ENCODE measurements around the gene DYRK3. TPM values are rescaled to one million over a fixed set of nuclear protein-coding genes. Genes with fewer than 3 reads are reported as not detected.
"Not testable (repeated sequence)": the region's sequence is repeated elsewhere in the genome, so short reads cannot be mapped to it uniquely, and the experiment has no call there.

Gene DYRK3
- total RNA-seq, 1 donor from 2014 or later = 14.7 TPM

DNA sequence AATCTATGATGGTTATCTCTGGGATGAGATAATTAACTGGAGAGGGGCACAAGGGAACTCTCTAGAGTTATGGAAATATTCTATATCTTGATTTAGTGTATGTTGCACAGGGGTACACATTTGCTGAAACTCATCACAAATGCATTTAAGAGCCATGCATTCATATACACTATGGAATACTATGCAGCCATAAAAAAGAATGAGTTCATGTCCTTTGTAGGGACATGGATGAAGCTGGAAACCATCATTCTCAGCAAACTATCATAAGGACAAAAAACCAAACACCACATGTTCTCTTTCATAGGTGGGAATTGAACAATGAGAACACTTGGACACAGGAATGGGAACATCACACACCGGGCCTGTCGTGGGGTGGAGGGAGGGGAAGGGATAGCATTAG is 8.9 kb upstream of the DYRK3 start:
- FAIRE-seq; DNase-seq (ENCODE audit: low spot score in 2 of 2): not testable (repeated sequence)

DNA sequence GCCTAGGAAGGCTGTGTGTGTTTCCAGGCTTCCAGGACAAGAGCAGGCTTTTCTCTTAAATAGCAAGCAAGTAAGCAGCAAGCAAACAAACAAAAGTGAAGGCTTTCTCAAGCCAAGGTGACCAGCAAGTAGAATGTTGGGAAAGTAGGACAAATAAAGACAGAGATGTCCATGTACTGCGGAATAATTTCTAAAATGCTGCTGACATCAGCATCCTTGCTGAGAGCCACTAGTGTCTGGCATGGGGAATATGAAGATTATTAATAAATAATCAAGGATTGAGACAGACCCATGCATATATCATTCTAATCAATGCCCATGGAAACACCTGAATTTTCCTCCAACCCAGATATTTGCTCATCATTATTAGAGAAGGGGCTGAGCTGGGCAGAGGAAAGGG is 6.4 kb upstream of the DYRK3 start:
- FAIRE-seq = no peak
- no peak for DNase-seq (ENCODE audit: low spot score in 2 of 2)

DNA sequence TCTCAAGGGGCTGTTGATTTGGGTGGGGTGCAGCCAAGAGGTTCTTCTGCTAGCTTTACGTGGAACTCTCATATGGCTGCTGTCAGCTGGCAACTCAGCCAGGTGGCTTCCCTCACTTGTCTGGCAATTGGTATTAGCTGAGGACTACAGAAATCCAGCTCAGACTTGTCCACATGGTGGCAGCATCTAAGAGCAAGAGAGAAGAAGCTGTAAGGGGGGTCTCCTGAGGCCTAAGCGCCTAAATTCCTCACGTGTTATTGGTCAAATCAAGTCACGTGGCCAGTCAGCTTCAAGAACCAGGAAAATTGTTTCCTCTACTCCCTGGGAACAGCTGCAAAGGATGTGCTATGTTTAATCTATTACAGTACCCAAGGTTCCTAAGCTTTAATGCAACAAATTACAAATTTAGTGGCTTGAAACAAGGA is 4.2 kb upstream of the DYRK3 start:
- FAIRE-seq (no peak), DNase-seq (ENCODE audit: low spot score in 2 of 2) (peak in 1 of 2 donors; percentile 45)

GRCh38 chr1:206633708-206634121 is 1.6 kb upstream of the DYRK3 start:
- DNase-seq (ENCODE audit: low spot score in 2 of 2) (no peak), FAIRE-seq (no peak)

GRCh38 chr1:206634365-206635079 is 814 bp upstream of the DYRK3 start:
- FAIRE-seq (no peak), DNase-seq (ENCODE audit: low spot score in 2 of 2) (peak; percentile 65 to 68)

DNA sequence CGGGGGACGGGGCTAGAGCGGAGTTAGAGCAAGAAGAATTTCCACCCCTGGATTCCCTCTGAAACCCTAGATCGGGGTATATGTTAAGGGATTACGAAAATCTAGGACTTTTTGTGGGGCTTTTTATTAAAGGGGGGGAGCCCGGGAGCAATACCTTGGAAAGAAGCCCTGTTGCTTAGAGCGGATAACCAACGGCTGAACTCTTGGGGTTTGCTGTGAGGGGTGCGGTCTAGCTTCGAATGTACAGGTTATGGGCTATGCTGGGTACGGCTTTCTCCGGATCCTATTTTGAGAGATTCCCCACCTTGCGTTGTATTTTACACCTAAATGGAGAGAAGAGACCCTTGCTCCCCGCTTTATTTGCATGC is 626 bp downstream of the DYRK3 start:
- DNase-seq (ENCODE audit: low spot score in 2 of 2) (no peak), FAIRE-seq (no peak)

- no peak for FAIRE-seq
- DNase-seq (ENCODE audit: low spot score in 2 of 2) = no peak
These were observed 1.3 kb downstream of the DYRK3 start for GRCh38 chr1:206636671-206637070.

DNA sequence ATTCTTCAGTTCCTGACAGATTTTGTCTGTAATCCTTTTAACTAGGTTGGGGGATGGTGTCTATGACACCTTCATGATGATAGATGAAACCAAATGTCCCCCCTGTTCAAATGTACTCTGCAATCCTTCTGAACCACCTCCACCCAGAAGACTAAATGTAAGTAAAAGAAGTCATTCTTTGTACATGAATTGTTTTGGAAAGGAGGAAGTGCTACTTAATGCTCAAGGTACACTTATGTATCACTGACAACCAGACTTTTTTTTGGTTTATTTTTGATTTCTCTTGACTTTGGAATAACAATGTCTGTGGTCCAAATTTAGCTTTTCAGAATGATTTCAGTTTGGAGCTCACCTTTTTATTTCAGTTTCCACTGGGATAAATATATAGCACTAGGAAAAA is 2.3 kb downstream of the DYRK3 start:
- FAIRE-seq (no peak), DNase-seq (ENCODE audit: low spot score in 2 of 2) (no peak)

DNA sequence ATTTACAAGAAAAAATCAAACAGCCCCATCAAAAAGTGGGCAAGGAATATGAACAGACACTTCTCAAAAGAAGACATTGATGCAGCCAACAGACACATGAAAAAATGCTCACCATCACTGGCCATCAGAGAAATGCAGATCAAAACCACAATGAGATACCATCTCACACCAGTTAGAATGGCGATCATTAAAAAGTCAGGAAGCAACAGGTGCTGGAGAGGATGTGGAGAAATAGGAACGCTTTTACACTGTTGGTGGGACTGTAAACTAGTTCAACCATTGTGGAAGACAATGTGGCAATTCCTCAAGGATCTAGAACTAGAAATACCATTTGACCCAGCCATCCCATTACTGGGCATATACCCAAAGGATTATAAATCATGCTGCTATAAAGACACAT is 6.7 kb downstream of the DYRK3 start:
- DNase-seq (ENCODE audit: low spot score in 2 of 2); FAIRE-seq: not testable (repeated sequence)

DNA sequence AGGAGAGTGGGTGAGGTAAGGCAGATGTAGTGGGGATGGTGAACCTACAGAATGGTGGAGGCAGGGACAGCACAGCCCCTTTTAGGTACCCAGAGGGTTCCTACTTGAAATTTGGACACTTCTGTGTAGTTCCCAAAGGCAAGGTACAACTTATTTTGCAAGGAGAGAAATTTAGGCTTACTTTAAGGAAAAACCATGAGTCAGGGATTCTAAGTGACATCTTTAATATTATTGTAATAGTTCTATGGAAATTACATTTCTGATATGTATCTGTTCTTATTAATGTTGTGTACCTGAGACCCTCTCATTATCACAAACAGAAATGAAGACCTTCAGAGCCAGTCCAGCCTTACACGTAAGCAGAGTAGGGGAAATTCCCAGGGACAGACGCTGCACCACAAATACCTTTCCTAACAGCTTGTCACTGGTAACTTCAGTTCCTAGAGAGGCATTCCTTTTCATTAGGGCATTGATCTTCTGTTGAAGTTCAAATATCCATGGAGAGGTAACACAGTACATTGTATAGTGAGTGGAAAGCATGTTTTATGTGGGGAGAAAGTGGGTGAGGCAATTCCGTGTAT is 7.9 kb downstream of the DYRK3 start:
- no peak for FAIRE-seq
- no peak for DNase-seq (ENCODE audit: low spot score in 2 of 2)

- no peak for DNase-seq (ENCODE audit: low spot score in 2 of 2)
- FAIRE-seq = no peak
These were observed 11.2 kb downstream of the DYRK3 start for GRCh38 chr1:206646504-206646903.

DNA sequence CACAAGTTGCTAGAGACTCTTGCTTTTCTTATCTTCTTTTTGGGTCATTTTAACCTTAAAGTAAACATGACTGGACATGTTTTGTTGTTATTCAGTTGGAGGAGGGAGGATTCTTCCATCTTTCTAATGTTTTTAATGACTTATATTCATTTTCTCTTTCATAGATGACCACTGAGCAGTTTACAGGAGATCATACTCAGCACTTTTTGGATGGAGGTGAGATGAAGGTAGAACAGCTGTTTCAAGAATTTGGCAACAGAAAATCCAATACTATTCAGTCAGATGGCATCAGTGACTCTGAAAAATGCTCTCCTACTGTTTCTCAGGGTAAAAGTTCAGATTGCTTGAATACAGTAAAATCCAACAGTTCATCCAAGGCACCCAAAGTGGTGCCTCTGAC is 11.9 kb downstream of the DYRK3 start:
- DNase-seq (ENCODE audit: low spot score in 2 of 2) (no peak), FAIRE-seq (no peak)

DNA sequence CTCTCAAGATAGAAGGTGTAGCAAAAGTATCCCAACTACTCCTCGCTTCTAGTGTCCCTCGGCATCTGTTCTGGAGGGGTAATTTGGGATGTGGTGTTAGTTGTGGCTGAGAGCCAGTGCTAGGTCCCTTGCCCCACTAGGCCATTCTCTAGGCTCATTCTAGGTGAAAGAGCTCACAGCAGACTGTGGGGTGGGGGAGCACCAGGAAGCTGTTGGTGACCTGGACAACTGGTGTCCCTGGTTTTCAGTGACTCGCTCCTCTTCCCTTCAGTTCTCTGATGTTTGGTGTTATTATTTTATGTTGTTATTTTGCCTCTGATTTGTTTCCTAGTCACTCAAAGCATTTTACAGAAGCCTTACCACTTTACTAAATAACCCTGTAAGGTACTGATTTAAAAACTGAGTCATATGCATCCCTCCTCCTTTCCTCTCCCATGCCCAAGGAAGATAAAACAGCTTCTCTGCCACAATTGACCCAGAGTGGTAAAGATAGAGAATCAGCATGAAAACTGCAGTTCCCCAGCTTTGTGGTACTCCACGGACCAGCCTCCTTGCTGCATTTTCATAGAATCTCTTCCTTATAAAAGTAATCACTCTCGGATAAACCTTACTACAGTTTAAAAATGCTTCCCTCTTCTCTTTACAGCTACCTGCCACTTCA is 14.1 kb downstream of the DYRK3 start:
- DNase-seq (ENCODE audit: low spot score in 2 of 2) = no peak
- FAIRE-seq = no peak

DNA sequence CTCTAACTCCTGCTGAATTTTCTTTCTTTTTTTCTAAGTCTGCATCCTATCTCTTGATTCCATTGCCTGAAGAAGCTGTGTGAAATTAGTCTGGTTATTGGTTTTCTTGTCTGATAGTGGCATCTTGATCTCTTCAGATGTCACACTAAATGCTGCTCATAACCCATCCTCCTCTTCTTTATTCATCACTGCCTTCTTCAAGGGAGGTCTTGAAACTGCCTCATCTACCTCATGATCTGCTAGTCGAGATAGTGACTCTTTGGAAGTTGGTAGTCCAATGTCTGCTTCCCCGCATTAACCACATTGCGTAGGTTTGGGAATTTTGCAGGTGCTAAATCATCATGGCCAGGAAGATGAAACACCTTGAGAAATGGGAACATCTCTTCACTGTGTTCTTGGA is 15.7 kb downstream of the DYRK3 start:
- DNase-seq (ENCODE audit: low spot score in 2 of 2) = no peak
- FAIRE-seq = no peak

- no peak for DNase-seq (ENCODE audit: low spot score in 2 of 2)
These were observed 16.9 kb downstream of the DYRK3 start for GRCh38 chr1:206651958-206652890.

DNA sequence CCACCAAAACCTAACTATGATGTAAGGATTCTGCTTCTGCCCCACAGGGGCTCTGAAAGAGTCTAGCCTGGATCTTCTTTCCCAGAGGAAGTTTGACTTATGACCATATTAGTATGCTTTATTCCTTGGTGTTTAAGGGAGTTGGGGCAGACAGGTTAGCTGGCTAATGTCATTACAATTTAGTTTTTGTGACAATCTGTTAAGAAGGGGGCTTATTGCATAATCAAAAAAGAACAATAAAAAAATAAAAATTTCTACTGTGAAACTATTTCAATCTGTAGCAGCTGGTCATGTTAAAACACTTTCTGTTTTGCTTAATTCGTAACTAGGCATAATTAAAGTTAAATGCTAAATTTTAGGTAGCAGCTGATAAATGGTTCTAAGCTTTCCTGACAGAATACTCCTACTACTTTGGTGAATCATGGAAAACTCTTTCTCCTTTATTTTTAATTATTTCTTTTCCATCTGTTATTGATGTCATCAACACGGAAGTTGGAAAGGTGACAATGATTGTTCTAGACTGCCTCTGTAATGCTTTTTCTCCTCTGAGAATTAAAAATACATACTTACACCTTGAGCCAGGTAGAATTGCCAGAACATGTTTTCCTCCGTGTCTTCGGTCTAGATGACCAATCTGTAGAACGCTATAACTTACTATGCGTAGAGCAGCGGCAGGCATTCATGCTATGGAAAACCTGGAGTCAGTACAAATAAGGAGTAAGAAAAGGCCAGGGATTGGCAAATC is 18.6 kb downstream of the DYRK3 start:
- DNase-seq (ENCODE audit: low spot score in 2 of 2) (no peak), FAIRE-seq (no peak)

More at GRCh38 chr1:206651958-206652890, 16.9 kb downstream of the DYRK3 start:
- no peak for FAIRE-seq

DNA sequence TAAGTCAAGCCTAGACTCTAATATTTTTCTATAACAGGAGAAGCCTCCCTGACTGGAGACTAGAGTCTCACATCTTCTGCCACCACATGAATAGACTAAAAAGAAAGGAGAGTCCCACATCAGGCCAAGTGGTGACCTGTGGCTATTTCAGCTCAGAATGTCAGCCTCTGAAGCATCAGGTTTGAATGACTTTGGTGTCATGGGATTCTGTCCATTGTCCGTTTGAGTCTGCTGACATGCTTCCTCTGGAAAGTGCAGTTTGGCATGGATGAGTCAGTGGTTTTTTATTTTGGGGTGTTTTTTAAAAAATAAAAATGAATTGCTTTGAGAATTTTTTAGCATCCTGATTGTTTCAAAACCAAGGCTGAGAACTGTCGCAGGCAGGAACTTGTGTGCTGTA is 19.5 kb downstream of the DYRK3 start:
- DNase-seq (ENCODE audit: low spot score in 2 of 2) (no peak), FAIRE-seq (no peak)

DNA sequence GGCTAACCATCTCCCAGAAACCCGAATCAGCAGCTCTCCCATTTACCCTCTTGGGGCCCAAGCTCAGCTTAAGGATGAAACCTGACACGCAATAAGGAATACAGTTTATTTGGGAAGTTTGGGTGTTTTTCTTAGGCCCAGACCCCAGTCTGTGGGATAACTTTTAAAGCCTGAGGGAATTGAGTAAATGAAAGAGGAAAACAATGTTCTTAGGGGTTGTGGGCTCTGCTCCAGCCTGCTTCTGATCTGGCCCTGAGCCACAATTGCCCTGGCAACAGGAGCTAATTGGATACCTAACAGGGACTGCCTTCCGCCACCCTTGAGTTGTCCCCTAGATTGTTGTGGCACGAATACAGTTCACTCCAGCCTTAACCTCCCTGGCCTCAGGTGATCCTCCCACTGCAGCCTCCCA is 20.1 kb downstream of the DYRK3 start:
- DNase-seq (ENCODE audit: low spot score in 2 of 2) = no peak

DNA sequence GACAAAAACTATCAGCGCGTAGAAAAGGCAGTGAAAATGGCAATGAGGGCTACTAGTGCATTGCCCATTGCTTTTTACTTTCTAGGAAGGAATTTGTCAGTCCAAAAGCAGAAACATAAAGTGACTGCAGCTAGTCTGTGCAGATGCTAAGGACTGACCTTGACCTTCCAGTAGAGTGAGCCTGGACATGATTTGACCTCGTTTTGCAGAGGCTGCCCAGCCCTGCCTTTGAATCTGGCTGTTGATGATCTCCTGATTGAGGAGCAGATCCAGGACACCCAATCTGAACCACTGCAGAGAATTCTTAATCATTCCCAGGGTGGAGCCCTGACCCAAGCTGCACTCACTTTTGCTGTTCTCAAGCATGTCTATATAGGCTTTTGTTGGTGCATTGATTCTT is 21.6 kb downstream of the DYRK3 start:
- DNase-seq (ENCODE audit: low spot score in 2 of 2) = no peak

More for the DNA sequence above, 20.1 kb downstream of the DYRK3 start:
- no peak for FAIRE-seq

DNA sequence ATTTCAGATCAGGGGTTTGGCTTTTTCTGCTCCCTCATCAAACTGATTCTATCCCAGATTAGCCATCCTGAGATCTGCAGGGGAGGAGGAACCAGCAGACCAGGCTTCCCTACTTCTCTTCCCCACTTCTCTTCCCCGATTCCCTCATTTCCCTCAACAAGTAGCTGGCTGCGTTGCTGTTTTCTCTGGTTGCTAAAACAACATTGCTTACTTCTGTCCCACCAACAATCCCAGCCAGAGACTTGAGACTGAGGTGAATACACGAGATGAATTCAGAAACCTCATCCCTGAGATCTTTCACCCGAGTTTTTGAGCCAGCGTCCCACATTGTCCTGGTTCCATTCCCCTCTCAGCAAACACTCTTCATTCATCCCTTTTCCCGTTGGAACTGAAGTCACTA is 22.4 kb downstream of the DYRK3 start:
- FAIRE-seq = no peak

More for the DNA sequence above, 21.6 kb downstream of the DYRK3 start:
- no peak for FAIRE-seq

More for the DNA sequence above, 22.4 kb downstream of the DYRK3 start:
- DNase-seq (ENCODE audit: low spot score in 2 of 2) = no peak

Data from frontal cortex (tissue), 4 donors.